GM23248 (cell line): ENCODE results near the gene TUBD1.
"Not testable (repeated sequence)": the region's sequence is repeated elsewhere in the genome, so short reads cannot be mapped to it uniquely, and the experiment has no call there.

Experiments
- EZH2 ChIP-seq: fragments of 200-600 bp; sonication (generic); IDR thresholded peaks from 2 replicates; pipeline ENCODE4 v1.6.1; 2018; ENCODE audit warnings: antibody characterized with exemption, mild to moderate bottlenecking; ENCODE audit not compliant: insufficient read depth, poor library complexity, severe bottlenecking
- EZH2phosphoT487 ChIP-seq: fragments of 200-600 bp; sonication (generic); IDR thresholded peaks from 2 replicates; pipeline ENCODE4 v1.6.1; 2018; ENCODE audit warnings: antibody characterized with exemption, moderate library complexity, mild to moderate bottlenecking, low read depth; ENCODE audit not compliant: insufficient read depth

- not testable (repeated sequence) for TF ChIP-seq EZH2, EZH2phosphoT487
These were observed 48.0 kb upstream of the TUBD1 start for GRCh38 chr17:59940697-59941096.
